Fibroblast of lung (primary cell): ENCODE results near the gene COTL1.
"Not testable (repeated sequence)": the region's sequence is repeated elsewhere in the genome, so short reads cannot be mapped to it uniquely, and the experiment has no call there.

ENCODE experiments used
- EZH2 ChIP-seq: IDR thresholded peaks from 2 replicates; pipeline ENCODE4 v1.5.1; 2012; ENCODE audit warnings: low read length, control low read depth, mild to moderate bottlenecking; ENCODE audit errors: missing control alignments
- TF ChIP-seq, protein P1 (sequence below), 2 donors: IDR thresholded peaks in 1 of 2; conservative IDR thresholded peaks in 1 of 2; 1 replicate in 1 of 2; 2 replicates in 1 of 2; pipeline ENCODE4 v1.5.1; 2011 to 2012; ENCODE audit warnings: low read length in 2 of 2, control low read depth in 1 of 2, inconsistent platforms in 1 of 2, low read depth in 1 of 2, mild to moderate bottlenecking in 1 of 2

DNA sequence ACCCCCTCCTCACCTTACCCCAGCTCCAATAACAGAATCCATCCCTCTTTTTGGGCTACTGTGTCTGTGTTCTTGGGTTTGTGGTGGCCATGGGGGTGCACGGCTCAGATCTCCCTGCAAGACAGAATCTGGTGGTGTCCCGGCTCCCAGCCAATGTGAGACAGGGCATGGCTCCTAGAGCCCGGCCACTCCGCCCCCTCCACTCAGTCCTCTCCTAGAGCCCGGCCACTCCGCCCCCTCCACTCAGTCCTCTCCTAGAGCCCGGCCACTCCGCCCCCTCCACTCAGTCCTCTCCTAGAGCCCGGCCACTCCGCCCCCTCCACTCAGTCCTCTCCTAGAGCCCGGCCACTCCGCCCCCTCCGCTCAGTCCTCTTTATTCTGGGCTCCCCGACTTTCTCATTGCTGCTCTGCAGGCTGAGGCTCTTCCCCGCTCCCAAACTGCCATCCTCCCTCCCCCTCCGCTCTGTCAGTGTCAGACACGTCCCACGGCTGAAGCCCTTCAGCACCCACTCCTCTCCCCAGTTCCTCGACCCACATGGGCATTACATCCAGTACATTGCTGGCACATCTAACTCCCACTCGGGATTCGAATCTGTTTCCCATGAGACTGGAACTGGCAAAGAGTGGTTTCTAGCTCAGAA lies 92.8 kb downstream of the COTL1 start:
- TF ChIP-seq, protein P1, sequence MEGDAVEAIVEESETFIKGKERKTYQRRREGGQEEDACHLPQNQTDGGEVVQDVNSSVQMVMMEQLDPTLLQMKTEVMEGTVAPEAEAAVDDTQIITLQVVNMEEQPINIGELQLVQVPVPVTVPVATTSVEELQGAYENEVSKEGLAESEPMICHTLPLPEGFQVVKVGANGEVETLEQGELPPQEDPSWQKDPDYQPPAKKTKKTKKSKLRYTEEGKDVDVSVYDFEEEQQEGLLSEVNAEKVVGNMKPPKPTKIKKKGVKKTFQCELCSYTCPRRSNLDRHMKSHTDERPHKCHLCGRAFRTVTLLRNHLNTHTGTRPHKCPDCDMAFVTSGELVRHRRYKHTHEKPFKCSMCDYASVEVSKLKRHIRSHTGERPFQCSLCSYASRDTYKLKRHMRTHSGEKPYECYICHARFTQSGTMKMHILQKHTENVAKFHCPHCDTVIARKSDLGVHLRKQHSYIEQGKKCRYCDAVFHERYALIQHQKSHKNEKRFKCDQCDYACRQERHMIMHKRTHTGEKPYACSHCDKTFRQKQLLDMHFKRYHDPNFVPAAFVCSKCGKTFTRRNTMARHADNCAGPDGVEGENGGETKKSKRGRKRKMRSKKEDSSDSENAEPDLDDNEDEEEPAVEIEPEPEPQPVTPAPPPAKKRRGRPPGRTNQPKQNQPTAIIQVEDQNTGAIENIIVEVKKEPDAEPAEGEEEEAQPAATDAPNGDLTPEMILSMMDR (conservative IDR thresholded peaks at IDR 0.05 in 1 of 2, IDR thresholded peaks at IDR 0.05 in 1 of 2; ENCODE audit: low read depth in 1 of 2, low read length in 2 of 2) = not testable (repeated sequence)
- TF ChIP-seq EZH2 = not testable (repeated sequence)
